CD14-positive monocyte (primary cell): ENCODE measurements around the gene HSPA1L. TPM values are rescaled to one million over a fixed set of nuclear protein-coding genes. Genes with fewer than 3 reads are reported as not detected.
A peak's percentile ranks its signal among the peaks of the same experiment; 100 is the strongest.

ENCODE experiments used
- DNase-seq, 3 donors: peaks; one replicate each; pipeline ENCODE4 v3.0.0-alpha.2; 2011 to 2022
- H2AFZ ChIP-seq: 2 replicates; pipeline ENCODE4 v1.6.0; 2012; ENCODE audit warnings: mild to moderate bottlenecking, low read depth, low read length, inconsistent platforms; ENCODE audit not compliant: insufficient read depth, poor library complexity, severe bottlenecking
- H3K27ac ChIP-seq, 2 donors: 1 replicate in 1 of 2; 2 replicates in 1 of 2; pipeline ENCODE4 v1.5.1; 2012 to 2013; ENCODE audit warnings: low read length in 2 of 2, control low read depth in 1 of 2, inconsistent platforms in 1 of 2, low read depth in 1 of 2, mild to moderate bottlenecking in 1 of 2
- H3K27me3 ChIP-seq, 2 donors: one replicate each; pipeline versions ENCODE4 v1.6.0 to v1.6.1; 2011 to 2013; ENCODE audit warnings: low read length in 2 of 2; ENCODE audit not compliant: control insufficient read depth in 2 of 2, insufficient read depth in 2 of 2
- H3K36me3 ChIP-seq, 2 donors: replicated peaks in 1 of 2; 1 replicate in 1 of 2; 2 replicates in 1 of 2; pipeline versions ENCODE4 v1.5.1 to v1.6.1; 2012 to 2013; ENCODE audit warnings: low read length in 2 of 2, control low read depth in 1 of 2, inconsistent platforms in 1 of 2, mild to moderate bottlenecking in 1 of 2; ENCODE audit not compliant: insufficient read depth in 2 of 2, control insufficient read depth in 1 of 2
- H3K4me1 ChIP-seq, 2 donors: 1 replicate in 1 of 2; 2 replicates in 1 of 2; pipeline versions ENCODE4 v1.5.1 to v1.6.1; 2012 to 2013; ENCODE audit warnings: low read length in 2 of 2, control low read depth in 1 of 2, inconsistent platforms in 1 of 2, mild to moderate bottlenecking in 1 of 2, moderate library complexity in 1 of 2; ENCODE audit not compliant: insufficient read depth in 2 of 2, control insufficient read depth in 1 of 2
- H3K4me2 ChIP-seq: replicated peaks from 2 replicates; pipeline ENCODE3; 2012; ENCODE audit warnings: low read length, moderate library complexity, mild to moderate bottlenecking; ENCODE audit not compliant: poor library complexity, severe bottlenecking; ENCODE audit errors: extremely low read depth
- H3K4me3 ChIP-seq, 3 experiments: fragments of 200-600 bp in 1 of 3; sonication (generic) in 1 of 3; replicated peaks in 1 of 3; 1 replicate in 2 of 3; 2 replicates in 1 of 3; pipeline ENCODE4 v1.5.1; 2011 to 2013; ENCODE audit warnings: low read length in 3 of 3, mild to moderate bottlenecking in 3 of 3, control low read depth in 2 of 3, low read depth in 2 of 3, inconsistent platforms in 1 of 3, moderate library complexity in 1 of 3
- H3K79me2 ChIP-seq: 2 replicates; pipeline ENCODE4 v1.6.0; 2012; ENCODE audit warnings: mild to moderate bottlenecking, control low read depth, inconsistent platforms, low read length, moderate library complexity; ENCODE audit not compliant: insufficient read depth
- H3K9ac ChIP-seq: 2 replicates; pipeline ENCODE4 v1.6.0; 2017; ENCODE audit warnings: low read length, mild to moderate bottlenecking; ENCODE audit not compliant: insufficient read depth, poor library complexity, severe bottlenecking
- H3K9me3 ChIP-seq, 2 donors: replicated peaks in 1 of 2; 1 replicate in 1 of 2; 2 replicates in 1 of 2; pipeline versions ENCODE4 v1.5.1 to v1.6.1; 2012 to 2013; ENCODE audit warnings: low read length in 2 of 2, control low read depth in 1 of 2; ENCODE audit not compliant: control insufficient read depth in 1 of 2, insufficient read depth in 1 of 2
- H4K20me1 ChIP-seq: 2 replicates; pipeline ENCODE4 v1.6.0; 2012; ENCODE audit warnings: mild to moderate bottlenecking, low read length, control low read depth, moderate library complexity; ENCODE audit not compliant: insufficient read depth
- H3K27ac Mint-ChIP-seq, 7 donors: one replicate each; pipeline ENCODE4 v1.8.0; 2020; ENCODE audit warnings: mild to moderate bottlenecking in 7 of 7, mixed read lengths in 7 of 7, moderate library complexity in 6 of 7, inconsistent platforms in 2 of 7
- H3K27me3 Mint-ChIP-seq, 3 donors: one replicate each; pipeline ENCODE4 v1.8.0; 2021 to 2022; ENCODE audit warnings: low read depth in 3 of 3, mild to moderate bottlenecking in 3 of 3, mixed read lengths in 3 of 3, moderate library complexity in 3 of 3, inconsistent platforms in 1 of 3
- H3K36me3 Mint-ChIP-seq, 2 donors: one replicate each; pipeline ENCODE4 v1.8.0; 2020; ENCODE audit warnings: mixed read lengths in 2 of 2, inconsistent platforms in 1 of 2, mild to moderate bottlenecking in 1 of 2
- H3K4me1 Mint-ChIP-seq: one replicate; pipeline ENCODE4 v1.8.0; 2020; ENCODE audit warnings: mild to moderate bottlenecking, mixed read lengths
- H3K4me3 Mint-ChIP-seq, 2 donors: one replicate each; pipeline ENCODE4 v1.8.0; 2020; ENCODE audit warnings: mild to moderate bottlenecking in 2 of 2, mixed read lengths in 2 of 2, moderate library complexity in 1 of 2
- H3K9me3 Mint-ChIP-seq, 7 donors: one replicate each; pipeline ENCODE4 v1.8.0; 2020 to 2022; ENCODE audit warnings: mixed read lengths in 7 of 7, mild to moderate bottlenecking in 6 of 7, moderate library complexity in 6 of 7, inconsistent platforms in 2 of 7
- CTCF ChIP-seq: fragments of 200-600 bp; IDR thresholded peaks from one replicate; pipeline ENCODE4 v1.8.0; 2022; ENCODE audit warnings: antibody characterized with exemption, mild to moderate bottlenecking
- WGBS: methylation state at CpG from one replicate; pipeline ENCODE4 v1.1.5; 2013; ENCODE audit warnings: missing lambda C conversion rate; ENCODE audit not compliant: insufficient coverage; 5-methylcytosine and 5-hydroxymethylcytosine counted together
- intact Hi-C, 2 donors: fragments of 100-400 bp; cut with micrococcal nuclease; formaldehyde crosslinking; loops; one replicate each; pipeline versions ENCODE4 v1.15.0 to v1.15.1; 2023
- polyA plus RNA-seq, 3 donors: library from polyadenylated mRNA; depleted of rRNA in 1 of 3; unstranded in 2 of 3; stranded (reverse) in 1 of 3; fragments of 300-500 nt in 2 of 3; fragments of >200 nt in 1 of 3; fragmentation: Illumina TruSeq in 2 of 3; gene quantifications; 1 replicate in 2 of 3; 2 replicates in 1 of 3; pipeline ENCODE4 v1.2.3, GENCODE V29; 2012 to 2021

HSPA1L gene
- polyA plus RNA-seq, 3 donors, result 0.53 to 0.72 (median 0.55) TPM

GRCh38 chr6:31771992-31772358 is 43.1 kb downstream of the HSPA1L start:
- 57% methylated on average over 1 of the region's 4 CpGs for WGBS
- Histone ChIP-seq H3K4me3 (no peak overlapping the region), H2AFZ (no peak overlapping the region), H3K9me3 (no peaks in the 10 kb centered on the region), H3K27ac (no peak overlapping the region), H3K79me2 (no peaks in the 10 kb centered on the region), H3K9ac (no peak overlapping the region), H3K4me1 (peaks cover 35 to 36% of the 10 kb centered on the region in 2 donors), H3K4me2 (no peak overlapping the region), H3K36me3 (no peaks in the 10 kb centered on the region), H4K20me1 (no peaks in the 10 kb centered on the region), H3K27me3 (no peaks in the 10 kb centered on the region)
- no peaks in the 10 kb centered on the region for H3K36me3 Mint-ChIP-seq
- H3K27ac Mint-ChIP-seq, result no peak overlapping the region
- H3K4me3 Mint-ChIP-seq, result no peak overlapping the region
- no peak for DNase-seq
- no peak for TF ChIP-seq CTCF
- peaks cover 0 to 1% (median 0%) of the 10 kb centered on the region in 7 donors for H3K9me3 Mint-ChIP-seq
- H3K27me3 Mint-ChIP-seq, result peaks cover 0 to 4% (median 2%) of the 10 kb centered on the region in 3 donors
- peaks cover 34% of the 10 kb centered on the region for H3K4me1 Mint-ChIP-seq
- intact Hi-C loops, result no loop called here

GRCh38 chr6:31770860-31771259 is 44.2 kb downstream of the HSPA1L start:
- no peak for DNase-seq
- peak overlapping the region in 1 of 7 donors; percentile 41 for H3K27ac Mint-ChIP-seq
- H3K4me1 ChIP-seq, result peaks cover 29 to 30% of the 10 kb centered on the region in 2 donors
- no peaks in the 10 kb centered on the region for H3K9me3 ChIP-seq
- peaks cover 0 to 1% (median 0%) of the 10 kb centered on the region in 7 donors for H3K9me3 Mint-ChIP-seq
- peaks cover 0 to 7% (median 2%) of the 10 kb centered on the region in 3 donors for H3K27me3 Mint-ChIP-seq
- H3K36me3 Mint-ChIP-seq, result no peaks in the 10 kb centered on the region
- no peak overlapping the region for H3K4me2 ChIP-seq
- no peak overlapping the region for H3K4me3 Mint-ChIP-seq
- H4K20me1 ChIP-seq, result no peaks in the 10 kb centered on the region
- no peaks in the 10 kb centered on the region for H3K36me3 ChIP-seq
- intact Hi-C loops, result no loop called here
- H3K4me3 ChIP-seq, result no peak overlapping the region
- H3K9ac ChIP-seq, result no peak overlapping the region
- no peaks in the 10 kb centered on the region for H3K79me2 ChIP-seq
- H3K4me1 Mint-ChIP-seq, result peaks cover 29% of the 10 kb centered on the region
- no peak overlapping the region for H2AFZ ChIP-seq
- TF ChIP-seq CTCF, result no peak
- H3K27ac ChIP-seq, result no peak overlapping the region
- H3K27me3 ChIP-seq, result no peaks in the 10 kb centered on the region
- no CpG with 5 or more reads among the region's 2 CpGs for WGBS
